ENCODE results near the gene CDKL5. TPM values are rescaled to one million over a fixed set of nuclear protein-coding genes. Genes with fewer than 3 reads are reported as not detected.

Gene CDKL5
- total RNA-seq, 2 experiments from 2014 or later, result 2.2 to 2.4 TPM

DNA sequence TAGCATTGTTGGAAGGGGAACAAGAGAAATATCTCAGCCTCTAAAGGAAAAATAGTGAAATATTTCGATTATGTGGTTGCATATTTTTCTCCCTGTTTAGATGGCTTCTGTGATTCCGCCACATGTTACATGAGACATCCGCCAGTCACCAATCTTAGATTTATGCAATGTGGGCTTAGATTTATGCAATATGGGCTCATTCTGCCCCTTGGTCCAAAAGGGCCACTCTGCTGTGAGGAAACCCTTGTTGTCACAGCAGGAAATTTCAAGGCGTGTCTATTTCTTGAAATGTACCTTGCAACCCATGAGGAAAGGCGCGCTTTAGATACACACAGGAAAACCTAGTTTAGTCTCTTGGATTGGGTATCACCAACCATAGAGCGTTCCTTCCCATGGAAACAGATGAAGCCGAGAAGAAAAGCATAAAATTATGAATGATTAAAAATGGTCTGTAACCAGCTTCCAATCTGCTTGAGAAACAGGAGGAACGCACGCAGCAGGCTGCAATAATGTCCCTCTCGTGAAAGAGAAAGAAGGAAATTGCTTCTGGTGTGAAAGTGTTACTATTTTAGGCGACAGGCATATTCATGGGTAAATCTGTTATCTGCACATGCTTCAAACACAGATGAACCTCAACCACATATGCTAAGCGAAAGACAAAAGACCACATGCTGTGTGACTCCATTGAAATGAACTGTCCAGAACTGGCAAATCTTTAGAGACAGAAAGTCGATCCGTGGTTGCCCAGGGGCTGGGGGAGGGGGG, 242.8 kb downstream of the CDKL5 start:
- no peaks in the 10 kb centered on the region for H3K36me3 ChIP-seq (ENCODE audit: insufficient read depth, low read length)
- ATAC-seq (ENCODE audit: poor library complexity) (no peak), DNase-seq (peak in 2 of 14 experiments; percentile 28 to 31)
- no peaks in the 10 kb centered on the region for H3K9me3 ChIP-seq (ENCODE audit: control insufficient read depth in 1 of 2, insufficient read depth in 1 of 2, low read length in 2 of 2)
- CTCF ChIA-PET, result no interaction called here
- H3K4me1 Mint-ChIP-seq (ENCODE audit: low read depth), result peaks cover 8% of the 10 kb centered on the region
- intact Hi-C loops (cut with DNase I, micrococcal nuclease), result no loop called here
- no peaks in the 10 kb centered on the region for H3K27me3 ChIP-seq (ENCODE audit: control insufficient read depth in 1 of 2, insufficient read depth in 2 of 2, low read length in 2 of 2)
- H3K27ac Mint-ChIP-seq, result peak overlapping the region; percentile 54
- no peaks in the 10 kb centered on the region for H3K27me3 Mint-ChIP-seq
- peak overlapping the region; percentile 67 for H3K4me3 Mint-ChIP-seq
- TF ChIP-seq, protein P1, sequence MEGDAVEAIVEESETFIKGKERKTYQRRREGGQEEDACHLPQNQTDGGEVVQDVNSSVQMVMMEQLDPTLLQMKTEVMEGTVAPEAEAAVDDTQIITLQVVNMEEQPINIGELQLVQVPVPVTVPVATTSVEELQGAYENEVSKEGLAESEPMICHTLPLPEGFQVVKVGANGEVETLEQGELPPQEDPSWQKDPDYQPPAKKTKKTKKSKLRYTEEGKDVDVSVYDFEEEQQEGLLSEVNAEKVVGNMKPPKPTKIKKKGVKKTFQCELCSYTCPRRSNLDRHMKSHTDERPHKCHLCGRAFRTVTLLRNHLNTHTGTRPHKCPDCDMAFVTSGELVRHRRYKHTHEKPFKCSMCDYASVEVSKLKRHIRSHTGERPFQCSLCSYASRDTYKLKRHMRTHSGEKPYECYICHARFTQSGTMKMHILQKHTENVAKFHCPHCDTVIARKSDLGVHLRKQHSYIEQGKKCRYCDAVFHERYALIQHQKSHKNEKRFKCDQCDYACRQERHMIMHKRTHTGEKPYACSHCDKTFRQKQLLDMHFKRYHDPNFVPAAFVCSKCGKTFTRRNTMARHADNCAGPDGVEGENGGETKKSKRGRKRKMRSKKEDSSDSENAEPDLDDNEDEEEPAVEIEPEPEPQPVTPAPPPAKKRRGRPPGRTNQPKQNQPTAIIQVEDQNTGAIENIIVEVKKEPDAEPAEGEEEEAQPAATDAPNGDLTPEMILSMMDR (IDR thresholded peaks at IDR 0.05), result no peak
- no peaks in the 10 kb centered on the region for H3K4me1 ChIP-seq (ENCODE audit: insufficient read depth, low read length)
- POLR2A ChIA-PET, result no interaction called here
- no peaks in the 10 kb centered on the region for H3K36me3 Mint-ChIP-seq (ENCODE audit: low read depth)
- H3K4me3 ChIP-seq (ENCODE audit: low read length), result no peak overlapping the region
- H3K9me3 Mint-ChIP-seq, result no peaks in the 10 kb centered on the region
- H3K27ac ChIP-seq (ENCODE audit: low read depth in 1 of 2, low read length in 2 of 2), result no peak overlapping the region

DNA sequence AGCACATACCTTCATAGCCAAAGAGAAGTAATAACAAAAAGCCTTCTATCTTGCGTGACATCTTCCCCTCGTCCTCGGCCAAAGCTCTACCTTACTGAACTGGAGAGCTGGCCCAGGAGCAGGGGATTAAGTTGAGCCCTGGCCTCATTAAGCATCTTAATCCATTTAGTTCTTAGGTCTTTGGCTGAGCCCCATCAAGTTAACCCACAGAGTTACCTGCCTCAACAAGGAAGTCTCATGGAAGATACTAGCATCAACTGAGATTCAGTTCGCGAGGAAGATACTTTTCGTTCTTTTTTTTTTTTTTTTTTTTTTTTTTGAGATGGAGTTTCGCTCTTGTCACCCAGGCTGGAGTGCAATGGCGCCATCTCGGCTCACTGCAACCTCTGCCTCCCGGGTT, 246.6 kb downstream of the CDKL5 start, which contains the start of gene RS1:
Gene RS1 (minus strand): TSS at position 101 of the 400 bp plus-strand sequence. CDS start 40 bp downstream, at position 61.
- no peak for ATAC-seq (ENCODE audit: poor library complexity)
- H3K4me1 ChIP-seq (ENCODE audit: insufficient read depth, low read length), result peaks cover 7% of the 10 kb centered on the region
- H3K27ac Mint-ChIP-seq, result peak within 1 kb of the TSS; percentile 65
- H3K9me3 Mint-ChIP-seq, result no peaks in the 10 kb centered on the region
- no peak for DNase-seq
- no peaks in the 10 kb centered on the region for H3K36me3 ChIP-seq (ENCODE audit: insufficient read depth, low read length)
- H3K4me1 Mint-ChIP-seq (ENCODE audit: low read depth), result peaks cover 20% of the 10 kb centered on the region
- CTCF ChIA-PET, result no interaction called here
- intact Hi-C loops (cut with DNase I, micrococcal nuclease), result loop anchor here (5.0 to 10.0 kb wide), 4 partner anchors 215 to 1603 kb away; partner anchors contain the start of gene PHKA2 (in 1 of the 2)
- POLR2A ChIA-PET, result no interaction called here
- H3K27ac ChIP-seq (ENCODE audit: low read depth in 1 of 2, low read length in 2 of 2), result no peak within 1 kb of the TSS
- no peaks in the 10 kb centered on the region for H3K27me3 ChIP-seq (ENCODE audit: control insufficient read depth in 1 of 2, insufficient read depth in 2 of 2, low read length in 2 of 2)
- no peak within 1 kb of the TSS for H3K4me3 ChIP-seq (ENCODE audit: low read length)
- peak within 1 kb of the TSS; percentile 60 for H3K4me3 Mint-ChIP-seq
- TF ChIP-seq, protein P1 (IDR thresholded peaks at IDR 0.05), result no peak
- no peaks in the 10 kb centered on the region for H3K9me3 ChIP-seq (ENCODE audit: control insufficient read depth in 1 of 2, insufficient read depth in 1 of 2, low read length in 2 of 2)
- H3K27me3 Mint-ChIP-seq, result peaks cover 3% of the 10 kb centered on the region
- H3K36me3 Mint-ChIP-seq (ENCODE audit: low read depth), result peaks cover 7% of the 10 kb centered on the region

DNA sequence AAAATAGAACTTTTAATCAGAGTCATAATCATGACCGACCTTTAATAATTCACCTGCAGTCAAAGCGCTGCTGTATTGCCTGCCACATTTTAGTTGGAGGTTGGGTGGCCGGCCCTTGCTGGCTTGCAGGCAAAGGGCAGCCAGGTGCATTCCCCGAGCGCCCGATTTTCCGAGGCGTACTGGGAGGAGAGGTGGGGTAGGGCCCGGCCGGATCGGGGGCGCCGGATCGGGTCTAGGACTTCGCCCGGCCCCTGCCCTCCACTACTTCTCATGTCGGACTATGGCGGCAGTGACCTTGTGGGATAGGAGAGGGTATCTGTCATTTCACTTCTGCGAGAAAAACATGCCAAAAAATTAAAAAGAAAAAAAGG, 249.0 kb downstream of the CDKL5 start:
- Histone ChIP-seq H3K27ac (ENCODE audit: low read depth in 1 of 2, low read length in 2 of 2) (peak overlapping the region in 1 of 2 donors; percentile 13), H3K9me3 (ENCODE audit: control insufficient read depth in 1 of 2, insufficient read depth in 1 of 2, low read length in 2 of 2) (no peaks in the 10 kb centered on the region), H3K4me1 (ENCODE audit: insufficient read depth, low read length) (peaks cover 7% of the 10 kb centered on the region), H3K27me3 (ENCODE audit: control insufficient read depth in 1 of 2, insufficient read depth in 2 of 2, low read length in 2 of 2) (no peaks in the 10 kb centered on the region), H3K4me3 (ENCODE audit: low read length) (peak overlapping the region; percentile 73), H3K36me3 (ENCODE audit: insufficient read depth, low read length) (no peaks in the 10 kb centered on the region)
- ATAC-seq (ENCODE audit: poor library complexity), result peak; percentile 33
- Mint-ChIP-seq H3K27me3 (peaks cover 3% of the 10 kb centered on the region), H3K4me1 (ENCODE audit: low read depth) (peaks cover 16% of the 10 kb centered on the region), H3K9me3 (no peaks in the 10 kb centered on the region), H3K4me3 (peak overlapping the region; percentile 90), H3K36me3 (ENCODE audit: low read depth) (peaks cover 7% of the 10 kb centered on the region), H3K27ac (peak overlapping the region; percentile 95)
- ChIA-PET CTCF (no interaction called here), POLR2A (no interaction called here)
- peak in 11 of 14 experiments; percentile 0 to 37 (median 3) for DNase-seq
- intact Hi-C loops (cut with DNase I, micrococcal nuclease), result loop anchor here (5.0 to 10.0 kb wide), 4 partner anchors 213 to 1600 kb away; partner anchors contain the start of gene PHKA2 (in 1 of the 2)
- TF ChIP-seq, protein P1 (IDR thresholded peaks at IDR 0.05), result no peak
